Breast epithelium (tissue), 4 donors: ENCODE measurements around the gene CCNYL1. TPM values are rescaled to one million over a fixed set of nuclear protein-coding genes. Genes with fewer than 3 reads are reported as not detected.

Experiments
- DNase-seq, 2 donors: peaks; one replicate each; pipeline ENCODE4 v3.0.0-alpha.2; 2019; ENCODE audit warnings: low spot score in 2 of 2
- H3K27ac ChIP-seq, 2 donors: fragments of 200-600 bp; sonication (generic) in 1 of 2; one replicate each; pipeline ENCODE4 v1.5.1; 2016 to 2019; ENCODE audit warnings: mild to moderate bottlenecking in 1 of 2
- H3K27me3 ChIP-seq, 2 donors: fragments of 200-600 bp; sonication (generic) in 1 of 2; one replicate each; pipeline versions ENCODE4 v1.5.1 to v1.6.0; 2017 to 2019; ENCODE audit warnings: control low read depth in 1 of 2, mild to moderate bottlenecking in 1 of 2
- H3K36me3 ChIP-seq: fragments of 200-600 bp; one replicate; pipeline ENCODE4 v1.5.1; 2019
- H3K4me1 ChIP-seq, 2 donors: fragments of 200-600 bp; sonication (generic); one replicate each; pipeline ENCODE4 v1.5.1; 2016 to 2019; ENCODE audit warnings: control low read depth in 1 of 2
- H3K4me3 ChIP-seq, 3 donors: fragments of 200-600 bp; sonication (generic); 1 replicate in 2 of 3; 2 replicates in 1 of 3; pipeline ENCODE4 v1.5.1; 2016 to 2019; ENCODE audit warnings: mild to moderate bottlenecking in 3 of 3, moderate library complexity in 2 of 3
- H3K9me3 ChIP-seq, 2 donors: fragments of 200-600 bp; sonication (generic) in 1 of 2; one replicate each; pipeline ENCODE4 v1.5.1; 2016 to 2019; ENCODE audit warnings: control low read depth in 1 of 2
- POLR2A ChIP-seq: fragments of 450-650 bp; IDR thresholded peaks from one replicate; pipeline ENCODE4 v1.6.1; 2016; ENCODE audit warnings: antibody characterized with exemption, mild to moderate bottlenecking, moderate library complexity
- POLR2AphosphoS5 ChIP-seq, 3 donors: sonication (generic); formaldehyde crosslinking; IDR thresholded peaks; one replicate each; pipeline ENCODE4 v1.6.1; 2017; ENCODE audit warnings: antibody characterized with exemption in 3 of 3
- intact Hi-C: fragments of 100-400 bp; cut with DNase I; formaldehyde crosslinking; loops from one replicate; pipeline ENCODE4 v1.15.1; 2023; ENCODE audit warnings: low total_unique reads
- total RNA-seq, 3 donors: library from RNA; depleted of rRNA; stranded (reverse); fragments of >200 nt; gene quantifications; one replicate each; pipeline ENCODE4 v1.1.0, GENCODE V29; 2016
- TF ChIP-seq, protein P1 (sequence below), 3 donors: fragments of 450-650 bp; IDR thresholded peaks; one replicate each; pipeline ENCODE4 v1.5.1; 2016 to 2017; ENCODE audit warnings: antibody characterized with exemption in 3 of 3, mild to moderate bottlenecking in 3 of 3, moderate library complexity in 3 of 3

The CCNYL1 gene
- total RNA-seq, 3 donors from 2014 or later, result 10.0 to 17.4 (median 11.8) TPM

DNA sequence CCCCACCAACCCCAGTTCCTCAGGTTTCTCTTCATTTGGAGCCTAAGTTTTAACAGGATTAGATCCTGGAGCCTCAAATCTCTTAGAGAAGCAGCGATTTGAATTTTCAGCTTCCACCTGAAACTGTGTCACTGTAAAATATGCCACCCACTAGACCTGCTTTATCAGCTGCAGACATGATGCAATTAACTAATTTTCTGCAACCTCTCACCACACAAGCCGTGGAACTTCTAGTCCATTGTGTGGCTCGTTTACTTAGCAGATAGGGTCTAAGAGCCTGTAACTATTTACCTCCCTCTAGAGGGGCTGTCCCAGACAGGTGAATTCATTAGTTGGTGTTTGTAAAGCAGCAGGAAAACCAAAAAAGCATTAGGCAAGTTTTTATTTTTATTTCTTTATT lies 89.8 kb downstream of the CCNYL1 start:
- intact Hi-C loops, result no loop called here
- no peak overlapping the region for H3K4me3 ChIP-seq
- no peaks in the 10 kb centered on the region for H3K9me3 ChIP-seq
- no peak for DNase-seq
- H3K27me3 ChIP-seq, result no peaks in the 10 kb centered on the region
- H3K27ac ChIP-seq, result no peak overlapping the region
- H3K4me1 ChIP-seq, result no peaks in the 10 kb centered on the region
- H3K36me3 ChIP-seq, result no peaks in the 10 kb centered on the region
- TF ChIP-seq POLR2AphosphoS5 (IDR thresholded peaks at IDR 0.05) (no peak), POLR2A (no peak)
- TF ChIP-seq, protein P1, sequence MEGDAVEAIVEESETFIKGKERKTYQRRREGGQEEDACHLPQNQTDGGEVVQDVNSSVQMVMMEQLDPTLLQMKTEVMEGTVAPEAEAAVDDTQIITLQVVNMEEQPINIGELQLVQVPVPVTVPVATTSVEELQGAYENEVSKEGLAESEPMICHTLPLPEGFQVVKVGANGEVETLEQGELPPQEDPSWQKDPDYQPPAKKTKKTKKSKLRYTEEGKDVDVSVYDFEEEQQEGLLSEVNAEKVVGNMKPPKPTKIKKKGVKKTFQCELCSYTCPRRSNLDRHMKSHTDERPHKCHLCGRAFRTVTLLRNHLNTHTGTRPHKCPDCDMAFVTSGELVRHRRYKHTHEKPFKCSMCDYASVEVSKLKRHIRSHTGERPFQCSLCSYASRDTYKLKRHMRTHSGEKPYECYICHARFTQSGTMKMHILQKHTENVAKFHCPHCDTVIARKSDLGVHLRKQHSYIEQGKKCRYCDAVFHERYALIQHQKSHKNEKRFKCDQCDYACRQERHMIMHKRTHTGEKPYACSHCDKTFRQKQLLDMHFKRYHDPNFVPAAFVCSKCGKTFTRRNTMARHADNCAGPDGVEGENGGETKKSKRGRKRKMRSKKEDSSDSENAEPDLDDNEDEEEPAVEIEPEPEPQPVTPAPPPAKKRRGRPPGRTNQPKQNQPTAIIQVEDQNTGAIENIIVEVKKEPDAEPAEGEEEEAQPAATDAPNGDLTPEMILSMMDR (IDR thresholded peaks at IDR 0.05), result no peak

DNA sequence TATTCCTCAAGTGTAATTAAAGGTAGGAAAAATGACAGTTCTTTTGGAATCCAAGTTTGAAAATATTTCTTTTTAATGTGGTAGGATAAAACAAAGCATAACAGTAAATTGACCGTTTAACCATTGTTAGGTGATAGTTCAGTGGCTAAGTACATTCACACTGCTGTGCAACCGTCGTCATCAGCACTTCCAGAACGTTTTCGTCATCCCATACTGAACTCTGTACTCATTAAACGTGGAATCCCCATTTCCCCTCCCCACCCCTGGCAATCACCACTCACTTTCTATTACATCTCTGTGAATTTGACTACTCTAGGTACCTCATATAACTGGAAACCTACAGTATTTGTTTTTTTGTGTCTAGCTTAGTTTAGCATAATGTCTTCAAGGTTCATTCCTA lies 91.2 kb downstream of the CCNYL1 start:
- DNase-seq, result no peak
- no peaks in the 10 kb centered on the region for H3K4me1 ChIP-seq
- no peak overlapping the region for H3K4me3 ChIP-seq
- intact Hi-C loops, result no loop called here
- H3K9me3 ChIP-seq, result no peaks in the 10 kb centered on the region
- H3K36me3 ChIP-seq, result no peaks in the 10 kb centered on the region
- no peak overlapping the region for H3K27ac ChIP-seq
- TF ChIP-seq, protein P1 (IDR thresholded peaks at IDR 0.05), result no peak
- TF ChIP-seq POLR2AphosphoS5 (IDR thresholded peaks at IDR 0.05) (no peak), POLR2A (no peak)
- H3K27me3 ChIP-seq, result no peaks in the 10 kb centered on the region

Other genes starting within 250 kb of the CCNYL1 start
- 10 to 100 TPM; 45.6 to 81.5 (median 54.1) TPM for gene CREB1, start 181.7 kb upstream of the CCNYL1 start, total RNA-seq
- gene METTL21A, start 86.2 kb upstream of the CCNYL1 start, total RNA-seq, result 10 to 100 TPM; 12.4 to 17.0 (median 13.3) TPM
- gene FZD5, start 58.3 kb downstream of the CCNYL1 start, total RNA-seq, result 10 to 100 TPM in 2 of 3 donors, 1 to 10 TPM in 1; 5.2 to 17.0 (median 12.1) TPM